NCI-H2029 treated with DMSO at 0.1 percent for 48 hours (cell line): ENCODE results near the gene CCT3.
"Not testable (repeated sequence)": the region's sequence is repeated elsewhere in the genome, so short reads cannot be mapped to it uniquely, and the experiment has no call there.

ENCODE experiments used
- DNase-seq: peaks from one replicate; lab custom pipeline; 2025; lab: John Stamatoyannopoulos, UW

The CCT3 gene

GRCh38 chr1:156368889-156369684 lies 31.0 kb upstream of the CCT3 start, which contains the start of gene RHBG:
TSS of gene RHBG (plus strand) at chr1:156369211. CDS start at chr1:156369250, 39 bp downstream.
- peak; percentile 27 for DNase-seq

- no peak for DNase-seq
Observed at GRCh38 chr1:156368157-156368658, 30.1 kb upstream of the CCT3 start.

- DNase-seq: no peak
Observed at GRCh38 chr1:156367383-156368156, 29.5 kb upstream of the CCT3 start.

GRCh38 chr1:156366378-156367166 lies 28.5 kb upstream of the CCT3 start:
- DNase-seq: no peak

GRCh38 chr1:156365754-156366153 lies 27.7 kb upstream of the CCT3 start:
- no peak for DNase-seq

GRCh38 chr1:156360534-156360933 lies 22.4 kb upstream of the CCT3 start:
- DNase-seq: no peak

GRCh38 chr1:156359973-156360372 lies 21.9 kb upstream of the CCT3 start:
- DNase-seq: no peak

- no peak for DNase-seq
Observed at GRCh38 chr1:156359249-156359648, 21.2 kb upstream of the CCT3 start.

GRCh38 chr1:156358641-156359040 lies 20.5 kb upstream of the CCT3 start:
- no peak for DNase-seq

- no peak for DNase-seq
Observed at GRCh38 chr1:156357977-156358376, 19.9 kb upstream of the CCT3 start.

- DNase-seq: peak; percentile 59
Observed at GRCh38 chr1:156356875-156357534, 18.9 kb upstream of the CCT3 start.

GRCh38 chr1:156356262-156356874 lies 18.3 kb upstream of the CCT3 start:
- DNase-seq: no peak

GRCh38 chr1:156352481-156352880 lies 14.4 kb upstream of the CCT3 start:
- DNase-seq: not testable (repeated sequence)

GRCh38 chr1:156347331-156347730 lies 9.2 kb upstream of the CCT3 start:
- no peak for DNase-seq

GRCh38 chr1:156346636-156347035 lies 8.5 kb upstream of the CCT3 start:
- DNase-seq: no peak

- DNase-seq: not testable (repeated sequence)
Observed at GRCh38 chr1:156346035-156346434, 7.9 kb upstream of the CCT3 start.

GRCh38 chr1:156344409-156344808 lies 6.3 kb upstream of the CCT3 start:
- DNase-seq: no peak

GRCh38 chr1:156342166-156342955 lies 4.3 kb upstream of the CCT3 start:
- no peak for DNase-seq

GRCh38 chr1:156337888-156338179 lies 258 bp downstream of the CCT3 start:
- DNase-seq: no peak

- no peak for DNase-seq
Observed at GRCh38 chr1:156337052-156337887, 822 bp downstream of the CCT3 start.
